Measurements from ENCODE around the gene GGTLC2. TPM values are rescaled to one million over a fixed set of nuclear protein-coding genes. Genes with fewer than 3 reads are reported as not detected.
"Not testable (repeated sequence)": the region's sequence is repeated elsewhere in the genome, so short reads cannot be mapped to it uniquely, and the experiment has no call there.

GGTLC2 gene
- total RNA-seq, 1 donor from 2014 or later, result not detected

- Mint-ChIP-seq H3K27ac (no peak overlapping the region), H3K27me3 (no peaks in the 10 kb centered on the region), H3K4me3 (no peak overlapping the region), H3K4me1 (no peaks in the 10 kb centered on the region), H3K36me3 (ENCODE audit: low read depth) (no peaks in the 10 kb centered on the region), H3K9me3 (no peaks in the 10 kb centered on the region)
- no peak for DNase-seq
- intact Hi-C loops (cut with micrococcal nuclease), result no loop called here
These were observed 41.2 kb downstream of the GGTLC2 start for GRCh38 chr22:22685586-22685985.

GRCh38 chr22:22686202-22687115 lies 42.0 kb downstream of the GGTLC2 start:
- H3K4me1 Mint-ChIP-seq; H3K4me3 Mint-ChIP-seq; intact Hi-C loops (cut with micrococcal nuclease); DNase-seq; H3K27ac Mint-ChIP-seq; H3K9me3 Mint-ChIP-seq; H3K27me3 Mint-ChIP-seq; H3K36me3 Mint-ChIP-seq (ENCODE audit: low read depth): not testable (repeated sequence)

GRCh38 chr22:22687638-22688500 lies 43.5 kb downstream of the GGTLC2 start:
- H3K4me3 Mint-ChIP-seq, result no peak overlapping the region
- H3K4me1 Mint-ChIP-seq, result no peaks in the 10 kb centered on the region
- no peaks in the 10 kb centered on the region for H3K36me3 Mint-ChIP-seq (ENCODE audit: low read depth)
- H3K9me3 Mint-ChIP-seq, result no peaks in the 10 kb centered on the region
- H3K27ac Mint-ChIP-seq, result no peak overlapping the region
- intact Hi-C loops (cut with micrococcal nuclease), result loop anchor here (2.0 kb wide), 1 partner anchor 93 kb away; no protein-coding TSS in a partner anchor
- H3K27me3 Mint-ChIP-seq, result no peaks in the 10 kb centered on the region
- DNase-seq, result peak; percentile 81

GRCh38 chr22:22689621-22690345 lies 45.4 kb downstream of the GGTLC2 start:
- intact Hi-C loops (cut with micrococcal nuclease), result loop anchor here (2.0 to 10.0 kb wide), 2 partner anchors 95 to 225 kb away; no protein-coding TSS in a partner anchor

DNA sequence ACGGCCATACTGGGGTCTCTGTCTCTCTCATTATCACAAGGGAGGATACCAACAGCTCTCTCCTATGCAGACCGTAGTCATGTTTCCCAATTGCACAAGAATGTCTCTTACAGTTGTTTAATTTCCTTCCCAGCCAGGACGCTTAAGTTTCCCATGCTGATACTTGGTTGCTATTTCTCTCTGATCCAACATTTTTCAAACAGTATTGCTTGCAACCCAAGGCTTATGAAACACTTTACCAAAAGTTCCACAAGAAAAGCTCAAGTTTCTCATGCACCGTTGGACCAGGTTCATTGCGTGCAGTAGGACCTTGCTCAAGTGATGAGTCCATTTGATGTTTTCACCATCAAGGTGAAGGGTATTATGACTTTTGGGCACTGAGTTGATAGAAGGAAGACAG lies 46.6 kb downstream of the GGTLC2 start:
- Mint-ChIP-seq H3K4me3 (no peak overlapping the region), H3K36me3 (ENCODE audit: low read depth) (no peaks in the 10 kb centered on the region), H3K27me3 (no peaks in the 10 kb centered on the region), H3K9me3 (no peaks in the 10 kb centered on the region), H3K27ac (no peak overlapping the region), H3K4me1 (no peaks in the 10 kb centered on the region)
- no peak for DNase-seq
- intact Hi-C loops (cut with micrococcal nuclease), result loop anchor here (10.0 kb wide), 1 partner anchor 226 kb away; no protein-coding TSS in a partner anchor

More at GRCh38 chr22:22689621-22690345, 45.4 kb downstream of the GGTLC2 start:
- Mint-ChIP-seq H3K4me3 (no peak overlapping the region), H3K36me3 (ENCODE audit: low read depth) (no peaks in the 10 kb centered on the region), H3K27ac (no peak overlapping the region), H3K4me1 (no peaks in the 10 kb centered on the region), H3K9me3 (no peaks in the 10 kb centered on the region), H3K27me3 (no peaks in the 10 kb centered on the region)
- no peak for DNase-seq

DNA sequence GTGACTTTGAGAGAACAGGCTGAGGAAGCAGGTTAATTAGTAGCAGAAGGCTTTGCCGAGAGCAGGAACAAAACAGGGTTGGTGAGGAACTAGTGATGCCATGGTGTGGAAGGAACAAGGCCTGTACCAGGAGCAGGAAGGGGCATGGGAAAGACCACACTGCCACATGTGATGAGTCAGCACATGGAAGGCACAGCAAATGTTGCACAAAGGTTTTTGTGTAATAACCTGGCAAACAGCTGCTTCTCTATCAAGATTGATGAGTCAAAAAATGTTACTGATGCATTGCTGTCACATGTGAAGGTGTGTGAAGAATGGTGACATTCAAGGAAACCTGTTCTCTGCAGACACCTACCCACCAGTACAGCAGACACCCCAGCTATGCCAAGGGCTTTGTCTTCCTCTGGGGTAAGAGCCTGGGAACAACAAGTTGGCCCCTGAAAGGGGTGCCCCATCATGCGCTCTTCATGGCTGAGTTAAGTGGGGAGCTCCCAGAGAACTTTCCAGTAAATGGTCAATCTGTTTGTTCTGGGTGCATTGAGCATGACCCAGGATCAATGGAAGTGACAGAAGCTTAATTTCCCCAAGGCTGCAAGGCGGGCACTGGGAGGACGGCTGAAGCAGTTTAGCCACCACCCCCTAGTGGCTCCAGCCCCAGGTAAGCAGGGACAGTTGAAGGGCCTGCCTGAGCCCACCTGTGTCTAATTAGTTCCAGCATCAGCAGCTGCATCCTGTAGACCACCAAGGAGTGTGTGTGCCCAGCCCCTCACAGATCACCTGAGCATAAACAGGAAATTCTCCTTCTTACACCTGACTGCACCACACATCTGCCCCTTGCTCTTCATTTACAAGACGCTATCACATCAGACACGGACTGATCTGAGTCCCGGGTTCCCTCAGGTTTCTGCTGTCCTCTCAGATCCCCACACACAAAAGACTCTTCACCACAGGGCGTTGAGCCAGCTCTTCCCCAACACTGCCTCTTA lies 47.6 kb downstream of the GGTLC2 start:
- Mint-ChIP-seq H3K27ac (no peak overlapping the region), H3K27me3 (no peaks in the 10 kb centered on the region), H3K36me3 (ENCODE audit: low read depth) (no peaks in the 10 kb centered on the region), H3K4me1 (no peaks in the 10 kb centered on the region), H3K4me3 (no peak overlapping the region), H3K9me3 (no peaks in the 10 kb centered on the region)
- intact Hi-C loops (cut with micrococcal nuclease), result loop anchor here (10.0 kb wide), 1 partner anchor 227 kb away; no protein-coding TSS in a partner anchor
- no peak for DNase-seq

- H3K4me3 Mint-ChIP-seq, result no peak overlapping the region
- H3K36me3 Mint-ChIP-seq (ENCODE audit: low read depth), result no peaks in the 10 kb centered on the region
- H3K27me3 Mint-ChIP-seq, result no peaks in the 10 kb centered on the region
- H3K27ac Mint-ChIP-seq, result no peak overlapping the region
- H3K9me3 Mint-ChIP-seq, result no peaks in the 10 kb centered on the region
- peak; percentile 88 for DNase-seq
- intact Hi-C loops (cut with micrococcal nuclease), result loop anchor here (10.0 kb wide), 1 partner anchor 228 kb away; no protein-coding TSS in a partner anchor
- no peaks in the 10 kb centered on the region for H3K4me1 Mint-ChIP-seq
These were observed 48.5 kb downstream of the GGTLC2 start for GRCh38 chr22:22692707-22693530.

DNA sequence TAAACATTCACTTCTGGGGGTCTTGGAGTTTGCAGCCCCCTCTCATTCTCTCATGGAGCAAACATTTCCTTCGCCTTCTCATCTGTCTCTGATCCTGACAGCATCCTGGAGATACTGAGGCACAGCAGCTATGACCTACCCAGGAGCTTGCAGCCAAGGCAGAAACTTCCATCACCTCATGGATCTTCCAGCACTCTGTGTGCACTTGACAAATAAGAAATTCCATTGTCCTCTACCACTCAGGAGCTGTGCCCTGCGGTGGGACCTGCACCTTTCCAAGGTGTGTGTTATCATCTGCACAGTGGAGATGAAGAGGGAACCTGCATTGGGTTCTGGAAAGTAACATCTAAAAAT lies 49.1 kb downstream of the GGTLC2 start:
- no peak for DNase-seq
- Mint-ChIP-seq H3K27ac (no peak overlapping the region), H3K9me3 (no peaks in the 10 kb centered on the region), H3K4me3 (no peak overlapping the region), H3K4me1 (no peaks in the 10 kb centered on the region), H3K36me3 (ENCODE audit: low read depth) (no peaks in the 10 kb centered on the region), H3K27me3 (no peaks in the 10 kb centered on the region)
- intact Hi-C loops (cut with micrococcal nuclease), result loop anchor here (10.0 kb wide), 1 partner anchor 229 kb away; no protein-coding TSS in a partner anchor

DNA sequence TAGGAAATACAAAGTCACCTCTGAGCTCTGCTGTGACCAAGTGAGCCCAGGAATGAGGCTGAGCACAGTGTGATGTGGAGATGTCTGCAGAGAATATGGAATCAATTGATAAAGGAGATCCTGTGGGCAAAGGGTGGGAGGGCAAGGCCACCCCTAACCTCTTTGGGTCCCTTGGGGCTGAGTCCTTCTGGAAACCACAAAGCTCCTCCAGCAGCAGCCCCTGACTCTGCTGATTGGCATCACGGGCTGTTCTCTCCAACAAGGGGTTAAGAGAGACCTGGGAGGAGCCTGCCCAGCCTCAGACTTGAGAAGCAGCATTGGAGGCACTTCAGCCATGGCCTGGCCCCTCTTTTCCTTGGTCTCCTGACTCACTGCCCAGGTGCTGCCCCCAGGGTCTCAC lies 49.7 kb downstream of the GGTLC2 start:
- no peaks in the 10 kb centered on the region for H3K9me3 Mint-ChIP-seq
- no peaks in the 10 kb centered on the region for H3K36me3 Mint-ChIP-seq (ENCODE audit: low read depth)
- H3K4me1 Mint-ChIP-seq, result no peaks in the 10 kb centered on the region
- intact Hi-C loops (cut with micrococcal nuclease), result loop anchor here (10.0 kb wide), 1 partner anchor 229 kb away; no protein-coding TSS in a partner anchor
- no peak overlapping the region for H3K27ac Mint-ChIP-seq
- no peaks in the 10 kb centered on the region for H3K27me3 Mint-ChIP-seq
- H3K4me3 Mint-ChIP-seq, result no peak overlapping the region
- DNase-seq, result no peak

DNA sequence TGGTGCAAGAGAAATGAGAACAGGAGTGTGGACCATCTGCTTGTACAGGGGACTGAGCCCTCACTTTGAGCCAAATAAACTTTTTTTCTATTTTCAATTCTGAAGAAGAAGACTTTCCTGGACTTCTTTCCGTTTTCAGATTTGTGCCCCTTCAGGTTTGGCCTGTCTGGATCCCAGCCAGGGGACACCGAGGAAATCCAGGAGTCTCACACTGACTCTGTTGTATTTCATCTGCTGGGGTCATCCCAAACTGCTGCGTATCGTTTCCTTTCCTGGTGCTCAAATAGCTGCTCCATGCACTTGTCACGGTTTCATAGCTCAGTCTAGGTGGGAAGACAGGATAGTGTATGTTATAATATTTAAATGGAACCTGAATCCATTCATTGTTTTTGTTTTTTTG lies 51.7 kb downstream of the GGTLC2 start:
- no peaks in the 10 kb centered on the region for H3K36me3 Mint-ChIP-seq (ENCODE audit: low read depth)
- no peaks in the 10 kb centered on the region for H3K4me1 Mint-ChIP-seq

More for the DNA sequence above, 51.7 kb downstream of the GGTLC2 start:
- Mint-ChIP-seq H3K4me3 (no peak overlapping the region), H3K27me3 (peaks cover 4% of the 10 kb centered on the region), H3K9me3 (no peaks in the 10 kb centered on the region), H3K27ac (no peak overlapping the region)
- no peak for DNase-seq
- intact Hi-C loops (cut with micrococcal nuclease), result loop anchor here (10.0 kb wide), 1 partner anchor 231 kb away; no protein-coding TSS in a partner anchor

Measured in activated CD4-positive, alpha-beta T cell treated with anti-CD3 and anti-CD28 coated beads, Interleukin-2, amount 10 ng/mL, durations not matched to agents 24 days and 14 days (primary cell).